Measurements from ENCODE around the gene ADD2. TPM values are rescaled to one million over a fixed set of nuclear protein-coding genes. Genes with fewer than 3 reads are reported as not detected.
A peak's percentile ranks its signal among the peaks of the same experiment; 100 is the strongest.

ADD2 gene
- total RNA-seq, 1 donor from 2014 or later, result 3.4 TPM

- DNase-seq (ENCODE audit: low spot score), result peak; percentile 21
Observed at GRCh38 chr2:70703900-70704549, 64.0 kb downstream of the ADD2 start.

- no peak for DNase-seq (ENCODE audit: low spot score)
Observed at GRCh38 chr2:70702711-70703395, 65.1 kb downstream of the ADD2 start.

GRCh38 chr2:70698847-70699246 lies 69.2 kb downstream of the ADD2 start:
- no peak for DNase-seq (ENCODE audit: low spot score)

GRCh38 chr2:70697603-70698383 lies 70.2 kb downstream of the ADD2 start:
- no peak for DNase-seq (ENCODE audit: low spot score)

GRCh38 chr2:70696142-70696541 lies 71.9 kb downstream of the ADD2 start:
- no peak for DNase-seq (ENCODE audit: low spot score)

GRCh38 chr2:70692256-70692655 lies 75.7 kb downstream of the ADD2 start:
- no peak for DNase-seq (ENCODE audit: low spot score)

GRCh38 chr2:70691497-70692140 lies 76.4 kb downstream of the ADD2 start:
- no peak for DNase-seq (ENCODE audit: low spot score)

- no peak for DNase-seq (ENCODE audit: low spot score)
Observed at GRCh38 chr2:70690846-70691245, 77.2 kb downstream of the ADD2 start.

GRCh38 chr2:70688427-70688826 lies 79.6 kb downstream of the ADD2 start:
- no peak for DNase-seq (ENCODE audit: low spot score)

GRCh38 chr2:70687461-70687795 lies 80.6 kb downstream of the ADD2 start:
- no peak for DNase-seq (ENCODE audit: low spot score)

- peak; percentile 79 for DNase-seq (ENCODE audit: low spot score)
Observed at GRCh38 chr2:70686577-70687460, 81.2 kb downstream of the ADD2 start.

GRCh38 chr2:70685771-70686171 lies 82.2 kb downstream of the ADD2 start:
- no peak for DNase-seq (ENCODE audit: low spot score)

- no peak for DNase-seq (ENCODE audit: low spot score)
Observed at GRCh38 chr2:70684846-70685622, 83.0 kb downstream of the ADD2 start.

GRCh38 chr2:70683455-70683854 lies 84.5 kb downstream of the ADD2 start:
- DNase-seq (ENCODE audit: low spot score), result no peak

- no peak for DNase-seq (ENCODE audit: low spot score)
Observed at GRCh38 chr2:70680735-70681134, 87.3 kb downstream of the ADD2 start.

- peak; percentile 27 for DNase-seq (ENCODE audit: low spot score)
Observed at GRCh38 chr2:70679259-70679658, 88.7 kb downstream of the ADD2 start.

- no peak for DNase-seq (ENCODE audit: low spot score)
Observed at GRCh38 chr2:70678576-70679143, 89.3 kb downstream of the ADD2 start.

GRCh38 chr2:70676301-70677035 lies 91.5 kb downstream of the ADD2 start:
- no peak for DNase-seq (ENCODE audit: low spot score)

- DNase-seq (ENCODE audit: low spot score), result no peak
Observed at GRCh38 chr2:70675862-70676261, 92.1 kb downstream of the ADD2 start.
